Activated CD4-positive, alpha-beta T cell treated with anti-CD3 and anti-CD28 coated beads for 36 hours (primary cell): ENCODE measurements around the gene TDRD1. TPM values are rescaled to one million over a fixed set of nuclear protein-coding genes. Genes with fewer than 3 reads are reported as not detected.
"Not testable (repeated sequence)": the region's sequence is repeated elsewhere in the genome, so short reads cannot be mapped to it uniquely, and the experiment has no call there.

ENCODE experiments used
- ATAC-seq: fragments of 200-7000 bp; cut with Tn5 transposase; one replicate; pipeline ENCODE4 v1.10.0; 2021; ENCODE audit warnings: mild to moderate bottlenecking, moderate library complexity
- CTCF ChIA-PET: fragments of 350-600 bp; sonication (Branson Sonifier 250); formaldehyde crosslinking; loops from one replicate; lab custom pipeline; 2021; ENCODE audit warnings: antibody characterized with exemption; lab: Charles Lee
- POLR2A ChIA-PET: fragments of 350-600 bp; sonication (Branson Sonifier 250); formaldehyde crosslinking; loops from one replicate; lab custom pipeline; 2021; ENCODE audit warnings: antibody characterized with exemption, inconsistent platforms; lab: Charles Lee
- DNase-seq: peaks from one replicate; pipeline ENCODE4 v3.0.0-alpha.2; 2020
- H3K27ac Mint-ChIP-seq: one replicate; pipeline ENCODE4 v1.8.0; 2021; ENCODE audit warnings: mixed read lengths
- H3K27me3 Mint-ChIP-seq: one replicate; pipeline ENCODE4 v1.8.0; 2021; ENCODE audit warnings: mixed read lengths
- H3K36me3 Mint-ChIP-seq: one replicate; pipeline ENCODE4 v1.8.0; 2021; ENCODE audit warnings: low read depth, mixed read lengths
- H3K4me1 Mint-ChIP-seq: one replicate; pipeline ENCODE4 v1.8.0; 2021; ENCODE audit warnings: mixed read lengths
- H3K4me3 Mint-ChIP-seq: one replicate; pipeline ENCODE4 v1.8.0; 2021; ENCODE audit warnings: mild to moderate bottlenecking, moderate library complexity, mixed read lengths
- H3K9me3 Mint-ChIP-seq: one replicate; pipeline ENCODE4 v1.8.0; 2021; ENCODE audit warnings: low read depth, mixed read lengths
- intact Hi-C, 2 experiments: fragments of 100-400 bp; cut with DNase I in 1 of 2; cut with micrococcal nuclease in 1 of 2; formaldehyde crosslinking; loops; one replicate each; pipeline versions ENCODE4 v1.14.2 to v1.15.1; 2022 to 2024; cut with DNase I, micrococcal nuclease
- total RNA-seq, 2 experiments: library from RNA; stranded (reverse); gene quantifications; one replicate each; pipeline ENCODE4 v1.2.3, GENCODE V29; 2021

The TDRD1 gene
- under 1 TPM; 0.21 to 0.25 TPM for total RNA-seq

GRCh38 chr10:114179148-114179547, at the start of gene TDRD1:
TDRD1 (plus strand) TSS chr10:114179353; CDS start chr10:114187832, 8,479 bp downstream.
- no peaks in the 10 kb centered on the region for H3K9me3 Mint-ChIP-seq
- POLR2A ChIA-PET, result no interaction called here
- intact Hi-C loops, result no loop called here
- no peak within 1 kb of the TSS for H3K27ac Mint-ChIP-seq
- no peaks in the 10 kb centered on the region for H3K27me3 Mint-ChIP-seq
- no peak for ATAC-seq
- CTCF ChIA-PET, result no interaction called here
- H3K36me3 Mint-ChIP-seq, result no peaks in the 10 kb centered on the region
- no peak within 1 kb of the TSS for H3K4me3 Mint-ChIP-seq
- no peak for DNase-seq
- H3K4me1 Mint-ChIP-seq, result peaks cover 11% of the 10 kb centered on the region

- Mint-ChIP-seq H3K36me3 (peaks cover 45% of the 10 kb centered on the region), H3K9me3 (no peaks in the 10 kb centered on the region), H3K4me3 (no peak overlapping the region), H3K27me3 (no peaks in the 10 kb centered on the region), H3K4me1 (no peaks in the 10 kb centered on the region), H3K27ac (no peak overlapping the region)
- DNase-seq (no peak), ATAC-seq (no peak)
- CTCF ChIA-PET, result no interaction called here
- intact Hi-C loops, result no loop called here
- POLR2A ChIA-PET, result no interaction called here
Measured at GRCh38 chr10:114131094-114131493, 48.1 kb upstream of the TDRD1 start.

- Mint-ChIP-seq H3K4me3 (no peak overlapping the region), H3K36me3 (peaks cover 33% of the 10 kb centered on the region), H3K4me1 (no peaks in the 10 kb centered on the region), H3K9me3 (no peaks in the 10 kb centered on the region), H3K27me3 (no peaks in the 10 kb centered on the region), H3K27ac (no peak overlapping the region)
- ATAC-seq, result no peak
- intact Hi-C loops, result no loop called here
- ChIA-PET POLR2A (no interaction called here), CTCF (interaction anchor here (1.3 kb wide), 1 partner anchor 28 kb away, joined by 3 read pairs; no protein-coding TSS in a partner anchor)
- DNase-seq, result no peak
Measured at GRCh38 chr10:114135476-114135875, 43.7 kb upstream of the TDRD1 start.

GRCh38 chr10:114138581-114138980, 40.6 kb upstream of the TDRD1 start:
- POLR2A ChIA-PET, result no interaction called here
- CTCF ChIA-PET, result interaction anchor here (1.1 kb wide), 1 partner anchor 9 kb away, joined by 3 read pairs; no protein-coding TSS in a partner anchor
- intact Hi-C loops, result no loop called here
- Mint-ChIP-seq H3K27ac (no peak overlapping the region), H3K9me3 (no peaks in the 10 kb centered on the region), H3K36me3 (peaks cover 30% of the 10 kb centered on the region), H3K4me3 (no peak overlapping the region), H3K27me3 (no peaks in the 10 kb centered on the region), H3K4me1 (no peaks in the 10 kb centered on the region)
- ATAC-seq (no peak), DNase-seq (no peak)

- intact Hi-C loops, result no loop called here
- Mint-ChIP-seq H3K27ac (no peak overlapping the region), H3K36me3 (peaks cover 23% of the 10 kb centered on the region), H3K4me1 (no peaks in the 10 kb centered on the region), H3K27me3 (no peaks in the 10 kb centered on the region), H3K4me3 (no peak overlapping the region), H3K9me3 (no peaks in the 10 kb centered on the region)
- no peak for ATAC-seq
- no peak for DNase-seq
- POLR2A ChIA-PET, result no interaction called here
- CTCF ChIA-PET, result interaction anchor here (1.2 kb wide), 1 partner anchor 15 kb away, joined by 3 read pairs; no protein-coding TSS in a partner anchor
Measured at GRCh38 chr10:114140036-114140435, 39.1 kb upstream of the TDRD1 start.

- intact Hi-C loops, ATAC-seq, H3K9me3 Mint-ChIP-seq, POLR2A ChIA-PET, H3K27ac Mint-ChIP-seq, H3K27me3 Mint-ChIP-seq, DNase-seq, H3K4me1 Mint-ChIP-seq, H3K4me3 Mint-ChIP-seq: not testable (repeated sequence)
- CTCF ChIA-PET, result interaction anchor here (0.7 to 1.2 kb wide), 2 partner anchors 14 kb away, joined by 3 read pairs; no protein-coding TSS in a partner anchor
- peaks cover 22% of the 10 kb centered on the region for H3K36me3 Mint-ChIP-seq
Measured at GRCh38 chr10:114140827-114141226, 38.3 kb upstream of the TDRD1 start.

- no peak for DNase-seq
- ATAC-seq, result no peak
- ChIA-PET CTCF (no interaction called here), POLR2A (no interaction called here)
- Mint-ChIP-seq H3K36me3 (peaks cover 21% of the 10 kb centered on the region), H3K27me3 (no peaks in the 10 kb centered on the region), H3K4me3 (no peak overlapping the region), H3K27ac (no peak overlapping the region), H3K4me1 (no peaks in the 10 kb centered on the region), H3K9me3 (no peaks in the 10 kb centered on the region)
- intact Hi-C loops, result no loop called here
Measured at GRCh38 chr10:114142018-114142417, 37.1 kb upstream of the TDRD1 start.

GRCh38 chr10:114143160-114143559, 36.0 kb upstream of the TDRD1 start:
- ATAC-seq, result no peak
- intact Hi-C loops, result no loop called here
- Mint-ChIP-seq H3K9me3 (no peaks in the 10 kb centered on the region), H3K36me3 (peaks cover 18% of the 10 kb centered on the region), H3K27ac (no peak overlapping the region), H3K4me3 (no peak overlapping the region), H3K27me3 (no peaks in the 10 kb centered on the region), H3K4me1 (no peaks in the 10 kb centered on the region)
- ChIA-PET POLR2A (no interaction called here), CTCF (no interaction called here)
- no peak for DNase-seq

GRCh38 chr10:114149476-114149875, 29.7 kb upstream of the TDRD1 start:
- H3K27me3 Mint-ChIP-seq, ATAC-seq, H3K4me3 Mint-ChIP-seq, DNase-seq, H3K27ac Mint-ChIP-seq, intact Hi-C loops, H3K9me3 Mint-ChIP-seq, H3K4me1 Mint-ChIP-seq, POLR2A ChIA-PET, CTCF ChIA-PET: not testable (repeated sequence)
- peaks cover 30% of the 10 kb centered on the region for H3K36me3 Mint-ChIP-seq

GRCh38 chr10:114151486-114151885, 27.7 kb upstream of the TDRD1 start:
- POLR2A ChIA-PET, result no interaction called here
- Mint-ChIP-seq H3K9me3 (no peaks in the 10 kb centered on the region), H3K27me3 (no peaks in the 10 kb centered on the region), H3K4me3 (no peak overlapping the region), H3K27ac (no peak overlapping the region), H3K4me1 (no peaks in the 10 kb centered on the region), H3K36me3 (peaks cover 31% of the 10 kb centered on the region)
- intact Hi-C loops, result no loop called here
- DNase-seq (no peak), ATAC-seq (peak; percentile 74)
- CTCF ChIA-PET, result interaction anchor here (0.6 kb wide), 1 partner anchor 8 kb away, joined by 3 read pairs; no protein-coding TSS in a partner anchor

GRCh38 chr10:114151892-114152291, 27.3 kb upstream of the TDRD1 start:
- no peak overlapping the region for H3K4me3 Mint-ChIP-seq
- CTCF ChIA-PET, result no interaction called here
- no peaks in the 10 kb centered on the region for H3K27me3 Mint-ChIP-seq
- H3K36me3 Mint-ChIP-seq, result peaks cover 31% of the 10 kb centered on the region
- POLR2A ChIA-PET, result no interaction called here
- no peaks in the 10 kb centered on the region for H3K4me1 Mint-ChIP-seq
- no peak for DNase-seq
- ATAC-seq, result no peak
- intact Hi-C loops, result no loop called here
- no peak overlapping the region for H3K27ac Mint-ChIP-seq
- H3K9me3 Mint-ChIP-seq, result no peaks in the 10 kb centered on the region

- H3K9me3 Mint-ChIP-seq, result no peaks in the 10 kb centered on the region
- POLR2A ChIA-PET, result interaction anchor here (0.9 kb wide), 1 partner anchor 14 kb away, joined by 3 read pairs; no protein-coding TSS in a partner anchor
- intact Hi-C loops, result no loop called here
- H3K27ac Mint-ChIP-seq, result no peak overlapping the region
- H3K4me1 Mint-ChIP-seq, result peaks cover 11% of the 10 kb centered on the region
- no peaks in the 10 kb centered on the region for H3K27me3 Mint-ChIP-seq
- H3K4me3 Mint-ChIP-seq, result no peak overlapping the region
- ATAC-seq (no peak), DNase-seq (no peak)
- CTCF ChIA-PET, result no interaction called here
- peaks cover 23% of the 10 kb centered on the region for H3K36me3 Mint-ChIP-seq
Measured at GRCh38 chr10:114157912-114158311, 21.2 kb upstream of the TDRD1 start.
